GM18508 (cell line): Measurements from ENCODE around the gene NR0B1.

Source experiments
- ATAC-seq: cut with Tn5 transposase; IDR thresholded peaks from one replicate; pipeline ENCODE4 v1.9.1; 2021; ENCODE audit warnings: moderate number of reproducible peaks; ENCODE audit not compliant: insufficient read depth, unreplicated experiment

Gene NR0B1

GRCh38 chrX:30309139-30309571 lies at the start of gene NR0B1:
Gene NR0B1, minus strand, starts transcription at chrX:30309390. Its CDS starts 27 bp downstream, at chrX:30309363.
- ATAC-seq, result no peak

- no peak for ATAC-seq
Measured at GRCh38 chrX:30349946-30350345, 40.8 kb upstream of the NR0B1 start.

GRCh38 chrX:30343206-30343605 lies 34.0 kb upstream of the NR0B1 start:
- ATAC-seq, result no peak

GRCh38 chrX:30340753-30341152 lies 31.6 kb upstream of the NR0B1 start:
- ATAC-seq, result no peak

- ATAC-seq, result no peak
Measured at GRCh38 chrX:30327762-30328161, 18.6 kb upstream of the NR0B1 start.

- no peak for ATAC-seq
Measured at GRCh38 chrX:30317308-30317707, 8.1 kb upstream of the NR0B1 start.

- ATAC-seq, result no peak
Measured at GRCh38 chrX:30313322-30313721, 4.1 kb upstream of the NR0B1 start.

- no peak for ATAC-seq
Measured at GRCh38 chrX:30312858-30313257, 3.7 kb upstream of the NR0B1 start.

GRCh38 chrX:30310429-30311206 lies 1.4 kb upstream of the NR0B1 start:
- no peak for ATAC-seq

GRCh38 chrX:30308263-30309138 lies 689 bp downstream of the NR0B1 start:
- no peak for ATAC-seq

GRCh38 chrX:30307466-30307865 lies 1.7 kb downstream of the NR0B1 start:
- no peak for ATAC-seq

- no peak for ATAC-seq
Measured at GRCh38 chrX:30304866-30305265, 4.3 kb downstream of the NR0B1 start.

GRCh38 chrX:30302956-30303355 lies 6.2 kb downstream of the NR0B1 start:
- ATAC-seq, result no peak

GRCh38 chrX:30301963-30302362 lies 7.2 kb downstream of the NR0B1 start:
- no peak for ATAC-seq

- no peak for ATAC-seq
Measured at GRCh38 chrX:30301208-30301607, 8.0 kb downstream of the NR0B1 start.

- no peak for ATAC-seq
Measured at GRCh38 chrX:30296408-30297254, 12.6 kb downstream of the NR0B1 start.

- ATAC-seq, result no peak
Measured at GRCh38 chrX:30283456-30284200, 25.6 kb downstream of the NR0B1 start.

GRCh38 chrX:30282527-30282926 lies 26.7 kb downstream of the NR0B1 start:
- ATAC-seq, result no peak

GRCh38 chrX:30280428-30280827 lies 28.8 kb downstream of the NR0B1 start:
- no peak for ATAC-seq

- ATAC-seq, result no peak
Measured at GRCh38 chrX:30278365-30278764, 30.8 kb downstream of the NR0B1 start.
